ENCODE measurements around the gene GPX4. TPM values are rescaled to one million over a fixed set of nuclear protein-coding genes. Genes with fewer than 3 reads are reported as not detected.

The GPX4 gene
- total RNA-seq, 1 experiment from 2014 or later: 577 TPM

- Histone ChIP-seq H3K4me1 (ENCODE audit: control insufficient read depth, insufficient read depth, low read length) (peaks cover 39% of the 10 kb centered on the region), H3K36me3 (ENCODE audit: control insufficient read depth, insufficient read depth, low read length) (no peaks in the 10 kb centered on the region; the same call in 1 of the 2 replicates), H3K27me3 (ENCODE audit: control insufficient read depth, insufficient read depth, low read length) (no peaks in the 10 kb centered on the region), H3K9me3 (ENCODE audit: control insufficient read depth, insufficient read depth, low read depth, low read length) (no peaks in the 10 kb centered on the region), H3K27ac (ENCODE audit: low read length) (no peak overlapping the region), H3K4me3 (ENCODE audit: low read depth in 2 of 2, low read length in 2 of 2) (no peak overlapping the region)
- DNase-seq (ENCODE audit: low read depth, low spot score) (no peak), ATAC-seq (no peak)
- TF ChIP-seq POLR2AphosphoS5 (IDR thresholded peaks at IDR 0.05; ENCODE audit: low read depth, low read length) (0 out of 2 replicates have a peak, but pooled peaks have one; percentile 13), TCF7L2 (IDR thresholded peaks at IDR 0.05; ENCODE audit: low read depth, low read length) (no peak)
- ChIA-PET POLR2A (interaction anchor here (0.6 kb wide), 1 partner anchor 11 kb away, joined by 4 read pairs; no protein-coding TSS in a partner anchor), CTCF (no interaction called here)
- in situ Hi-C loops (cut with HindIII; ENCODE audit: low pct_unique_long_range_greater_than_20kb, low sequenced_read_pairs) (no loop called here), intact Hi-C loops (cut with micrococcal nuclease; ENCODE audit: unreplicated experiment) (no loop called here)
- BruUV-seq (replicated peaks): no TSS peak
Observed at GRCh38 chr19:1135454-1135853, 31.7 kb downstream of the GPX4 start.

GRCh38 chr19:1136201-1136600, 32.4 kb downstream of the GPX4 start:
- TF ChIP-seq POLR2AphosphoS5 (IDR thresholded peaks at IDR 0.05; ENCODE audit: low read depth, low read length): no peak
- TF ChIP-seq SIN3A (IDR thresholded peaks at IDR 0.05; ENCODE audit: borderline replicate concordance, insufficient read depth, low read depth, low read length): no peak
- no peak for TF ChIP-seq REST (IDR thresholded peaks at IDR 0.05; ENCODE audit: insufficient read depth in 1 of 2, low read depth in 2 of 2, low read length in 1 of 2)
- TF ChIP-seq CTCF (IDR thresholded peaks at IDR 0.05): no peak
- no peak for TF ChIP-seq TCF7L2 (IDR thresholded peaks at IDR 0.05; ENCODE audit: low read depth, low read length)
- Histone ChIP-seq H3K9me3 (ENCODE audit: control insufficient read depth, insufficient read depth, low read depth, low read length) (no peaks in the 10 kb centered on the region), H3K4me1 (ENCODE audit: control insufficient read depth, insufficient read depth, low read length) (peaks cover 33% of the 10 kb centered on the region), H3K36me3 (ENCODE audit: control insufficient read depth, insufficient read depth, low read length) (no peaks in the 10 kb centered on the region; the same call in 1 of the 2 replicates), H3K27me3 (ENCODE audit: control insufficient read depth, insufficient read depth, low read length) (no peaks in the 10 kb centered on the region), H3K4me3 (ENCODE audit: low read depth in 2 of 2, low read length in 2 of 2) (no peak overlapping the region), H3K27ac (ENCODE audit: low read length) (peak overlapping the region; percentile 51; the same call in 1 of the 2 replicates)
- intact Hi-C loops (cut with micrococcal nuclease; ENCODE audit: unreplicated experiment) (no loop called here), in situ Hi-C loops (cut with HindIII; ENCODE audit: low pct_unique_long_range_greater_than_20kb, low sequenced_read_pairs) (no loop called here)
- POLR2A ChIA-PET: interaction anchor here (0.6 kb wide), 1 partner anchor 10 kb away, joined by 4 read pairs; no protein-coding TSS in a partner anchor
- ATAC-seq (no peak), DNase-seq (ENCODE audit: low read depth, low spot score) (no peak)
- CTCF ChIA-PET: no interaction called here
- TSS peak; percentile 60 for BruUV-seq (replicated peaks)

GRCh38 chr19:1136621-1137317, 33.0 kb downstream of the GPX4 start:
- H3K27ac ChIP-seq (ENCODE audit: low read length): peak overlapping the region; percentile 51; the same call in 1 of the 2 replicates
- CTCF ChIA-PET: no interaction called here

More at GRCh38 chr19:1136621-1137317, 33.0 kb downstream of the GPX4 start:
- peaks cover 28% of the 10 kb centered on the region for H3K4me1 ChIP-seq (ENCODE audit: control insufficient read depth, insufficient read depth, low read length)
- TF ChIP-seq CTCF (IDR thresholded peaks at IDR 0.05) (no peak), REST (IDR thresholded peaks at IDR 0.05; ENCODE audit: insufficient read depth in 1 of 2, low read depth in 2 of 2, low read length in 1 of 2) (no peak), TCF7L2 (IDR thresholded peaks at IDR 0.05; ENCODE audit: low read depth, low read length) (no peak), SIN3A (IDR thresholded peaks at IDR 0.05; ENCODE audit: borderline replicate concordance, insufficient read depth, low read depth, low read length) (no peak), POLR2AphosphoS5 (IDR thresholded peaks at IDR 0.05; ENCODE audit: low read depth, low read length) (no peak)
- H3K36me3 ChIP-seq (ENCODE audit: control insufficient read depth, insufficient read depth, low read length): no peaks in the 10 kb centered on the region; the same call in 1 of the 2 replicates
- intact Hi-C loops (cut with micrococcal nuclease; ENCODE audit: unreplicated experiment) (no loop called here), in situ Hi-C loops (cut with HindIII; ENCODE audit: low pct_unique_long_range_greater_than_20kb, low sequenced_read_pairs) (no loop called here)
- no TSS peak for BruUV-seq (replicated peaks)
- no peaks in the 10 kb centered on the region for H3K27me3 ChIP-seq (ENCODE audit: control insufficient read depth, insufficient read depth, low read length)
- POLR2A ChIA-PET: no interaction called here
- no peak overlapping the region for H3K4me3 ChIP-seq (ENCODE audit: low read depth in 2 of 2, low read length in 2 of 2)
- DNase-seq (ENCODE audit: low read depth, low spot score) (no peak), ATAC-seq (no peak)
- H3K9me3 ChIP-seq (ENCODE audit: control insufficient read depth, insufficient read depth, low read depth, low read length): no peaks in the 10 kb centered on the region

All from Panc1 (cell line).